GM12801 (cell line): ENCODE measurements around the gene LEPR.

Experiments used
- TF ChIP-seq, protein P1 (sequence below): IDR thresholded peaks from one replicate; pipeline ENCODE4 v1.5.1; 2011; ENCODE audit warnings: control low read depth; ENCODE audit not compliant: insufficient read length; ENCODE audit errors: extremely low read depth

The LEPR gene

DNA sequence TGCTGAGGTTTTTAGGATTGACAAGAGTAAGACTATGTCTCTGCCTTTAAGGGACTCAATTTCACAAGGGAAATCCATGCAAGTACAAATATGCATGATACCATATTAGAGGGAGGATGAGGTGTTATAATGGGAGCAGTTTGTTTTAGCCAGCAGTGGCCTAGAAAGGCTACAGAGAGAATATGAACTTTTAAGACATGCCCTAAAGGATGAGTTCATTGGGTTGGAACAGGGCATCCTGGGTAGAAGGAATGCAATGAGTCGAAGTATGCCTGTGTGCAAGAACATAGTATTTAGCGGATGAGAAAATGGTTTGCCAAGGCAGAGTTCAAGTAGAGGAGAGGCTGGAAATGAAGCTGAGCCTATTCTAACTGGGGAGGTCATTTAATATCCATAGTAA is 32.6 kb upstream of the LEPR start:
- TF ChIP-seq, protein P1, sequence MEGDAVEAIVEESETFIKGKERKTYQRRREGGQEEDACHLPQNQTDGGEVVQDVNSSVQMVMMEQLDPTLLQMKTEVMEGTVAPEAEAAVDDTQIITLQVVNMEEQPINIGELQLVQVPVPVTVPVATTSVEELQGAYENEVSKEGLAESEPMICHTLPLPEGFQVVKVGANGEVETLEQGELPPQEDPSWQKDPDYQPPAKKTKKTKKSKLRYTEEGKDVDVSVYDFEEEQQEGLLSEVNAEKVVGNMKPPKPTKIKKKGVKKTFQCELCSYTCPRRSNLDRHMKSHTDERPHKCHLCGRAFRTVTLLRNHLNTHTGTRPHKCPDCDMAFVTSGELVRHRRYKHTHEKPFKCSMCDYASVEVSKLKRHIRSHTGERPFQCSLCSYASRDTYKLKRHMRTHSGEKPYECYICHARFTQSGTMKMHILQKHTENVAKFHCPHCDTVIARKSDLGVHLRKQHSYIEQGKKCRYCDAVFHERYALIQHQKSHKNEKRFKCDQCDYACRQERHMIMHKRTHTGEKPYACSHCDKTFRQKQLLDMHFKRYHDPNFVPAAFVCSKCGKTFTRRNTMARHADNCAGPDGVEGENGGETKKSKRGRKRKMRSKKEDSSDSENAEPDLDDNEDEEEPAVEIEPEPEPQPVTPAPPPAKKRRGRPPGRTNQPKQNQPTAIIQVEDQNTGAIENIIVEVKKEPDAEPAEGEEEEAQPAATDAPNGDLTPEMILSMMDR = no peak

DNA sequence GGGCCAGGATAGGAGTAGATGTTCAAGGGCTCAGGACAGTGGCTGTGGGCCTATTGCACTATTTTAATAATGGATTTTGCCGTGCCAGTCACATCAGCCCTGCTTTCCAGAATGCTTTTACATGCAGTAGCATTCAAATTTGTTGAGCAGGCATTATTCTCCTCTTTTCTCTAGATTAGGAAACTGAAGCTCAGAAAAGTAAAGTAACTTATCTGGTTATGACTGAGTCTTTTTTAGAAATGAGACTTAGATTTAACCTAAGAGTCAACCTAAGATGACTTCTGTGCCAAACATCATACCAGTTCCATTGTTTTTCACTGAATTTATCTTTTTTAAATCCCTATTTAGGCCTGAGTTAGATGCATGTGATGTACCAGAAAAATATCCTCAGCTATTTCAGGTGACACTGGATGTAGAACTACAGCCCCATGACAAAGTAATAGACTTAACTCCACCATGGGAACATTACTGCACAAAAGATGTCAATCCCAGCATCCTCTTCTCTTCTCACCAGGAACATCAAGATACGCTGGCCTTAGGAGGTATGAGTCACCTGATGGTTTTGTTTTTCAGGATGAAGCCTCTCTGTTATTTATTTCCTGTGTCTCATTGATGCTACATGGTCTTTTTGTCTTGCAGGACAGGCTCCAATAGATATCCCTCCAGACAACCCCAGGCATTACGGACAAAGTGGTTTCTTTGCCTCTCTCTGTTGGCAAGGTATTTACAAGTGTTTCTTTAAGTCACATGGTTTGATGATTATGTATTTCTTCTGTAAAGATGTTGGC is 31.4 kb upstream of the LEPR start:
- TF ChIP-seq, protein P1 = no peak

DNA sequence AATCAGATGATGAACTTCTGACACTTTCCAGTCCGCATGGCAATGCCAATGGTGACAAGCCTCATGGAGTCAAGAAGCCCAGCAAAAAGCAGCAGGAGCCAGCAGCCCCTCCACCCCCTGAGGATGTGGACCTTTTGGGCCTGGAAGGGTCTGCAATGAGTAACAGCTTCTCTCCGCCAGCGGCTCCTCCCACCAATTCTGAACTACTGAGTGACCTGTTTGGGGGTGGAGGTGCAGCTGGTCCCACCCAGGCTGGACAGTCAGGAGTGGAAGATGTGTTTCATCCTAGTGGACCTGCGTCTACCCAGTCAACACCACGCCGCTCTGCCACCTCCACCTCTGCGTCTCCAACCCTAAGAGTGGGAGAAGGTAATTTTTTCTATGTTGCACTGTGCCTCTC is 28.0 kb upstream of the LEPR start:
- TF ChIP-seq, protein P1 = no peak

DNA sequence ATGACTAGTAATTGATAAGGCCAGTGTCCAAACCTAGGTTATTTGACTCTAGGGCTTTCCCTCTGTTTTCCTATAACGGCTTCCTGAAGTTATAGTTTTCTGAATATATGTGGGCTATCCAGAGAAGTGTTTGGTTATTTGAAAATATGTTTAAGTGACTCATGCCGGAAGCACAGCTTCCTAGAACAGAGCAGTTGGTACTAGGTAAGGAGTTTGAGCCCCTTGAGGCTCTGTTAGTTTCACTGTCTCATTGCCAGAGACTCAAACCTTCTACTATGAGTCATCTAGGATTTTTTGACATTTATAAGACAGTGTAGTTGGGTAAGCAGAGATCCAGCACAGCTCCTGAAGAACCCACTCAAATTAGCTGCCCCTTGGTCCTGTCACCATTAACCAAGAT is 27.1 kb upstream of the LEPR start:
- TF ChIP-seq, protein P1 = no peak

DNA sequence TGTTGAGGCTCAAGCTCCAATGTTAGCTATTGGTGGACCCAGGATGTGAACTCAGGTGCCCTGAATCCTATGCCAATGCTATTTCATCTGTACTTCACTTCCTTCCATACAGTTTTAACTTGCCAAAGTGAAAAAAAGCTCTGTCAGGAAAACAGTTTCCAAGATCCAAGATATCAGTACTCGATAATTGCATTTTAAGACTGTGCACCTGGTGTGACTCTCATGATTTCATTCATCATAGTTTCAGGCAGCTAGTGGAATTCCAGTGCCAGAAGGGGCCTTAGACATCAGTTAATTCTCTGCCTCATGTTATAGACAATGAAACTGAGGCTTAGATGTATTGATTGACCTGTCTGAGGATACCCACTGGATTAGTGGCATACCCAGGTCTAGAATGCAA is 26.5 kb upstream of the LEPR start:
- TF ChIP-seq, protein P1 = no peak

DNA sequence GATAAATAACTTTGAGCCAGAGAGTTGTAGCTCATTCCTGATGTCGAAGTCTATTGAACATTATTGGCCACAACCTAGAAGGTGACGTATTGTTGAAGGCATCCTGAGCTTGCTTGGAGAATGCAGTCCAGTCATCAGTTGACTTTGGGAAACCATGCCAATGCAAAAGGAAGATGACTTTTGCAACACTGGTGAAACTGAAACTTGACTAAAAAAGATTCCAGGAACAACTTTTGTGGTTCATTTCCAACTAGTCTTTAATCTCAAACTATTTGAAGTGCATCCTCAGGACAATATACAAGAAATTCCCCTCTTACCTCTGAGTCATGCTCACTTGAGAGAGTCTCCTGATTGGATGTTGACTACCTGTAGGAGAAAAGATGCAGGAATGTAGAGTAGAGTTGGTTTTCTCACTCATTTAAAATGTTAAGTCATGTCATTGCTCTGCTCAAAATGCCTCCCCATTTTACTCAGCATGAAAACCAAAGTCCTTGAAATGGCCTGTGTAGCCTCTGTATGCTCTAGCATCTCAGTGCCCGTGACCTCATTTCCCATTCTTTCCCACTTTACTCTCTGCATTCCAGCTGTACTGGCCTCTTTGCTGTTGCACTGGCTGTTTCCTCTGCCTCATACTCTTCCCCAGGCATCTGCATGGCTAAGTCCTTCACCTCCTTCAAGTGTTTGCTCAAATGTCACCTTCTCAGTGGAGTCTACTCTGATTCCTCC is 24.4 kb upstream of the LEPR start:
- TF ChIP-seq, protein P1 = no peak

DNA sequence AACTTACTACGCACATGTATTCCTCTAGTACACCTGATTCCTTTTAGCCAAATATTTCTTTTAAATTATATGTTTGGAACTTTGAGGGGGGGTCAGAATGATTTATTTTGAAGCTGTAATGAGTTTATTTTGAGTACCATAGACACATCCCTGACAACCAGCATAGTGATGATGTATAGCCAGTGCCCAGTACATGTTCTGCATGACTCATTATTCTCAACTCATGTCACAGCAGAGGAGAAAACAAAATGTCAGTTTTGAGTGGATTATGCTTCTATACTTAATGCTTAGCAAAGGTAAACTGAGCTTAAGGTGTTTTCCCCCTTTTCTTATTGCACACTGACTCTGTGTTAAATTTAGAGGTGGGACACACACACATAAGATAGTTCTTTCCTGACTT is 22.4 kb upstream of the LEPR start:
- TF ChIP-seq, protein P1 = no peak
